ENCODE data around the gene SLC38A5. TPM values are rescaled to one million over a fixed set of nuclear protein-coding genes. Genes with fewer than 3 reads are reported as not detected.

SLC38A5 gene
- total RNA-seq, 5 donors from 2014 or later (not counting 1 experiment from before 2014, with no cell fraction given), result 18.0 to 37.0 (median 26.5) TPM

GRCh38 chrX:48514126-48514806 is 44.2 kb upstream of the SLC38A5 start:
- Mint-ChIP-seq H3K27me3 (no peaks in the 10 kb centered on the region), H3K9me3 (no peaks in the 10 kb centered on the region), H3K4me3 (no peak overlapping the region), H3K4me1 (peaks cover 12 to 36% (median 25%) of the 10 kb centered on the region in 3 donors), H3K27ac (no peak overlapping the region), H3K36me3 (peaks cover 15% of the 10 kb centered on the region)
- ATAC-seq (replicated peaks in 1 of 4), result no peak
- Histone ChIP-seq H3K27me3 (replicated peaks in 1 of 2; ENCODE audit: control insufficient read depth in 2 of 2, extremely low read depth in 1 of 2, insufficient read depth in 2 of 2, low read length in 1 of 2) (no peaks in the 10 kb centered on the region), H3K9me3 (no peaks in the 10 kb centered on the region), H3K36me3 (ENCODE audit: control insufficient read depth in 2 of 2, extremely low read depth in 1 of 2, insufficient read depth in 1 of 2, low read length in 1 of 2) (peaks cover 0 to 10% of the 10 kb centered on the region in 2 donors), H3K4me1 (ENCODE audit: control insufficient read depth in 1 of 2, extremely low read depth in 1 of 2, insufficient read depth in 2 of 2, low read length in 2 of 2) (peaks cover 0 to 17% of the 10 kb centered on the region in 2 experiments), H3K4me3 (ENCODE audit: control insufficient read depth in 1 of 2, extremely low read depth in 1 of 2, low read length in 1 of 2) (no peak overlapping the region), H3K27ac (ENCODE audit: low read length) (no peak overlapping the region)
- CTCF ChIA-PET, result no interaction called here
- POLR2A ChIA-PET, result no interaction called here
- no peak for DNase-seq
- 100% methylated on average over 1 of the region's 16 CpGs for WGBS (ENCODE audit: insufficient coverage)

- Mint-ChIP-seq H3K27me3 (no peaks in the 10 kb centered on the region), H3K4me3 (no peak overlapping the region), H3K27ac (no peak overlapping the region), H3K4me1 (peaks cover 11 to 35% (median 26%) of the 10 kb centered on the region in 3 donors), H3K36me3 (peaks cover 15% of the 10 kb centered on the region), H3K9me3 (no peaks in the 10 kb centered on the region)
- H3K4me1 ChIP-seq (ENCODE audit: control insufficient read depth in 1 of 2, extremely low read depth in 1 of 2, insufficient read depth in 2 of 2, low read length in 2 of 2), result peaks cover 0 to 20% of the 10 kb centered on the region in 2 experiments
- ATAC-seq (replicated peaks in 1 of 4) (no peak), DNase-seq (no peak)
- POLR2A ChIA-PET, result interaction anchor here in 1 of 2 donors (0.6 kb wide), 1 partner anchor 60 kb away, joined by 5 read pairs; no protein-coding TSS in a partner anchor
- WGBS (ENCODE audit: insufficient coverage), result 100% methylated on average over 1 of the region's 4 CpGs
- no peaks in the 10 kb centered on the region for H3K9me3 ChIP-seq
- CTCF ChIA-PET, result no interaction called here
- H3K27me3 ChIP-seq (replicated peaks in 1 of 2; ENCODE audit: control insufficient read depth in 2 of 2, extremely low read depth in 1 of 2, insufficient read depth in 2 of 2, low read length in 1 of 2), result no peaks in the 10 kb centered on the region
- H3K36me3 ChIP-seq (ENCODE audit: control insufficient read depth in 2 of 2, extremely low read depth in 1 of 2, insufficient read depth in 1 of 2, low read length in 1 of 2), result peaks cover 0 to 10% of the 10 kb centered on the region in 2 donors
- H3K27ac ChIP-seq (ENCODE audit: low read length), result no peak overlapping the region
- no peak overlapping the region for H3K4me3 ChIP-seq (ENCODE audit: control insufficient read depth in 1 of 2, extremely low read depth in 1 of 2, low read length in 1 of 2)
Measured at GRCh38 chrX:48513670-48514069, 43.6 kb upstream of the SLC38A5 start.

- no peak for ATAC-seq (replicated peaks in 1 of 4)
- H3K9me3 ChIP-seq, result no peaks in the 10 kb centered on the region
- H3K27ac ChIP-seq (ENCODE audit: low read length), result no peak overlapping the region
- peaks cover 0 to 28% of the 10 kb centered on the region in 2 experiments for H3K4me1 ChIP-seq (ENCODE audit: control insufficient read depth in 1 of 2, extremely low read depth in 1 of 2, insufficient read depth in 2 of 2, low read length in 2 of 2)
- no peak for DNase-seq
- ChIA-PET POLR2A (no interaction called here), CTCF (no interaction called here)
- Mint-ChIP-seq H3K4me1 (peaks cover 15 to 39% (median 31%) of the 10 kb centered on the region in 3 donors), H3K4me3 (no peak overlapping the region), H3K9me3 (no peaks in the 10 kb centered on the region), H3K27me3 (no peaks in the 10 kb centered on the region), H3K27ac (no peak overlapping the region), H3K36me3 (peaks cover 15% of the 10 kb centered on the region)
- 100% methylated on average over 1 of the region's 20 CpGs for WGBS (ENCODE audit: insufficient coverage)
- peaks cover 0 to 10% of the 10 kb centered on the region in 2 donors for H3K36me3 ChIP-seq (ENCODE audit: control insufficient read depth in 2 of 2, extremely low read depth in 1 of 2, insufficient read depth in 1 of 2, low read length in 1 of 2)
- H3K4me3 ChIP-seq (ENCODE audit: control insufficient read depth in 1 of 2, extremely low read depth in 1 of 2, low read length in 1 of 2), result no peak overlapping the region
- H3K27me3 ChIP-seq (replicated peaks in 1 of 2; ENCODE audit: control insufficient read depth in 2 of 2, extremely low read depth in 1 of 2, insufficient read depth in 2 of 2, low read length in 1 of 2), result no peaks in the 10 kb centered on the region
Measured at GRCh38 chrX:48512371-48512935, 42.4 kb upstream of the SLC38A5 start.

- no peaks in the 10 kb centered on the region for H3K27me3 ChIP-seq (replicated peaks in 1 of 2; ENCODE audit: control insufficient read depth in 2 of 2, extremely low read depth in 1 of 2, insufficient read depth in 2 of 2, low read length in 1 of 2)
- DNase-seq, result no peak
- peaks cover 10 to 35% (median 26%) of the 10 kb centered on the region in 3 donors for H3K4me1 Mint-ChIP-seq
- POLR2A ChIA-PET, result no interaction called here
- no peak for ATAC-seq (replicated peaks in 1 of 4)
- H3K4me1 ChIP-seq (ENCODE audit: control insufficient read depth in 1 of 2, extremely low read depth in 1 of 2, insufficient read depth in 2 of 2, low read length in 2 of 2), result peaks cover 0 to 22% of the 10 kb centered on the region in 2 experiments
- H3K4me3 Mint-ChIP-seq, result peak overlapping the region in 1 of 3 donors; percentile 39
- H3K36me3 Mint-ChIP-seq, result peaks cover 15% of the 10 kb centered on the region
- no peaks in the 10 kb centered on the region for H3K9me3 Mint-ChIP-seq
- no peak overlapping the region for H3K27ac Mint-ChIP-seq
- H3K27ac ChIP-seq (ENCODE audit: low read length), result no peak overlapping the region
- H3K9me3 ChIP-seq, result no peaks in the 10 kb centered on the region
- WGBS (ENCODE audit: insufficient coverage), result 100% methylated on average over 3 of the region's 4 CpGs
- CTCF ChIA-PET, result no interaction called here
- H3K27me3 Mint-ChIP-seq, result no peaks in the 10 kb centered on the region
- peaks cover 0 to 10% of the 10 kb centered on the region in 2 donors for H3K36me3 ChIP-seq (ENCODE audit: control insufficient read depth in 2 of 2, extremely low read depth in 1 of 2, insufficient read depth in 1 of 2, low read length in 1 of 2)
- H3K4me3 ChIP-seq (ENCODE audit: control insufficient read depth in 1 of 2, extremely low read depth in 1 of 2, low read length in 1 of 2), result no peak overlapping the region
Measured at GRCh38 chrX:48511560-48511959, 41.5 kb upstream of the SLC38A5 start.

GRCh38 chrX:48509619-48510018 is 39.6 kb upstream of the SLC38A5 start:
- CTCF ChIA-PET, result no interaction called here
- H3K4me1 Mint-ChIP-seq, result peaks cover 10 to 32% (median 26%) of the 10 kb centered on the region in 3 donors
- WGBS (ENCODE audit: insufficient coverage), result 88% methylated on average over 7 of the region's 11 CpGs
- H3K27ac Mint-ChIP-seq, result peak overlapping the region; percentile 83 to 85
- no peaks in the 10 kb centered on the region for H3K9me3 ChIP-seq
- POLR2A ChIA-PET, result no interaction called here
- no peaks in the 10 kb centered on the region for H3K9me3 Mint-ChIP-seq
- H3K27ac ChIP-seq (ENCODE audit: low read length), result no peak overlapping the region
- peaks cover 10% of the 10 kb centered on the region for H3K36me3 Mint-ChIP-seq
- peaks cover 0 to 22% of the 10 kb centered on the region in 2 experiments for H3K4me1 ChIP-seq (ENCODE audit: control insufficient read depth in 1 of 2, extremely low read depth in 1 of 2, insufficient read depth in 2 of 2, low read length in 2 of 2)
- H3K4me3 Mint-ChIP-seq, result peak overlapping the region; percentile 86 to 90 (median 88)
- no peaks in the 10 kb centered on the region for H3K27me3 ChIP-seq (replicated peaks in 1 of 2; ENCODE audit: control insufficient read depth in 2 of 2, extremely low read depth in 1 of 2, insufficient read depth in 2 of 2, low read length in 1 of 2)
- DNase-seq (no peak), ATAC-seq (replicated peaks in 1 of 4) (peak in 1 of 4 experiments; percentile 1)
- peak overlapping the region; percentile 53 to 73 for H3K4me3 ChIP-seq (ENCODE audit: control insufficient read depth in 1 of 2, extremely low read depth in 1 of 2, low read length in 1 of 2)
- peaks cover 0 to 8% of the 10 kb centered on the region in 2 donors for H3K36me3 ChIP-seq (ENCODE audit: control insufficient read depth in 2 of 2, extremely low read depth in 1 of 2, insufficient read depth in 1 of 2, low read length in 1 of 2)
- H3K27me3 Mint-ChIP-seq, result no peaks in the 10 kb centered on the region

GRCh38 chrX:48509245-48509590 is 39.2 kb upstream of the SLC38A5 start:
- peaks cover 10 to 32% (median 26%) of the 10 kb centered on the region in 3 donors for H3K4me1 Mint-ChIP-seq
- Histone ChIP-seq H3K4me1 (ENCODE audit: control insufficient read depth in 1 of 2, extremely low read depth in 1 of 2, insufficient read depth in 2 of 2, low read length in 2 of 2) (peaks cover 0 to 22% of the 10 kb centered on the region in 2 experiments), H3K27me3 (replicated peaks in 1 of 2; ENCODE audit: control insufficient read depth in 2 of 2, extremely low read depth in 1 of 2, insufficient read depth in 2 of 2, low read length in 1 of 2) (no peaks in the 10 kb centered on the region), H3K36me3 (ENCODE audit: control insufficient read depth in 2 of 2, extremely low read depth in 1 of 2, insufficient read depth in 1 of 2, low read length in 1 of 2) (peaks cover 0 to 8% of the 10 kb centered on the region in 2 donors), H3K9me3 (no peaks in the 10 kb centered on the region), H3K4me3 (ENCODE audit: control insufficient read depth in 1 of 2, extremely low read depth in 1 of 2, low read length in 1 of 2) (peak overlapping the region; percentile 53 to 73), H3K27ac (ENCODE audit: low read length) (peak overlapping the region; percentile 63)
- H3K4me3 Mint-ChIP-seq, result peak overlapping the region; percentile 86 to 90 (median 88)
- H3K9me3 Mint-ChIP-seq, result no peaks in the 10 kb centered on the region
- POLR2A ChIA-PET, result no interaction called here
- CTCF ChIA-PET, result no interaction called here
- DNase-seq (peak in 5 of 35 experiments; percentile 4 to 36 (median 8)), ATAC-seq (replicated peaks in 1 of 4) (peak in 3 of 4 experiments; percentile 14 to 47 (median 21))
- H3K27me3 Mint-ChIP-seq, result no peaks in the 10 kb centered on the region
- H3K27ac Mint-ChIP-seq, result peak overlapping the region; percentile 83 to 85
- peaks cover 10% of the 10 kb centered on the region for H3K36me3 Mint-ChIP-seq
- 21% methylated on average over 2 of the region's 16 CpGs for WGBS (ENCODE audit: insufficient coverage)
